GM21825 (cell line): ENCODE data around the gene FAF1.
"Not testable (repeated sequence)": the region's sequence is repeated elsewhere in the genome, so short reads cannot be mapped to it uniquely, and the experiment has no call there.

Source experiments
- ATAC-seq: cut with Tn5 transposase; IDR thresholded peaks from one replicate; pipeline ENCODE4 v1.9.1; 2021; ENCODE audit warnings: mild to moderate bottlenecking, moderate library complexity; ENCODE audit not compliant: unreplicated experiment

The FAF1 gene

DNA sequence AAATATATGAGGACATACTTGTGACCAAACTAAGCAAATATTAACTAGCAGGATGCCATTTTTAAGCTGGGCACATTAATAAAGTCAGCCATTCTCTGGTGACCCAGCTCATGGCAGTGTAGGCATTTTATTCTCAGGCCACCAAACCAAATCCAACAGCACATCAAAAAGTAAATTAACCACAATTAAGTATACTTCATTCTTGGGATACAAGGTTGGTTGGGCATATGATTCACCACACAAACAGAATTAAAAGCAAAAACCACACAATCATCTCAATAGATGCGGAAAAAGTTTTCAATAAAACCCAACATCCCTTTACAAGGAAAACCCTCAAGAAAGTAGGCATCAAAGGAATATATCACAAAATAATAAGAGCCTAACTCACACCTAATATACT is 101.3 kb downstream of the FAF1 start:
- no peak for ATAC-seq

DNA sequence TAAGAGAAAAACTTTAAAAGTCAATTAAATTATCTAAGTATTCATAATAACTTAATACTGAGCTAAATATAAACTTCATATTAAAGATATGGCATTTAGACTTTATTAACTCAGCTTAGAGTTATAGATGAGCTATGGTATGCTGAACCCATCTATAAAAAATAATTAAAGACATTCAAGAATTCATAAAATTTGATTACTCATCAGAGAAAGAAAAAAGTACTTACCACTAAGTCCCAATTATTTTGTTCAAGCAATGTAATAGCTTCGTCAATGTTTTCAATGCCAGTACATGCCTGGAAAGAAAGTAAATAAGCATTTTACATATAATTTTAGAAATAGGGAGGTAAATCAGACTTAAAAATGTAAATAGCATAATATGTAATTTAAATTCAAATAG is 102.4 kb downstream of the FAF1 start:
- ATAC-seq, result no peak

DNA sequence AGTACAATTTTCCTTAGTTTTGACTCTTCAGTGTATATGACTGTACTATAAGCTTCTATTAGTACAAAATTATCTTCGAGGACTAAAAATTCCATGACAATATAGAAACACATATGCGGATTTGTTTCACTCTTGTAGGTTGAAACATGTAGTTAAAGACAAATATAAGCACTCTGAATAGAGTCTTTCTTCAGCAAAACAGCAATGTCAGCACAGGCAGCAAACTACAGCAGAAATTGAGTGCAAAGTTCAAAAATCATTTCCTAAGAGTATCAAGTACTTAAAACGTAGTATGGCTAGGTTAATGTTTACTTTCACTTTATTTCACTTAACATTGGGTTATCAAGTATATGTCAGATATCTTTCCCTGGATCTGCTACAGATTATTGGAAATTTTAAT is 106.7 kb downstream of the FAF1 start:
- ATAC-seq, result no peak

DNA sequence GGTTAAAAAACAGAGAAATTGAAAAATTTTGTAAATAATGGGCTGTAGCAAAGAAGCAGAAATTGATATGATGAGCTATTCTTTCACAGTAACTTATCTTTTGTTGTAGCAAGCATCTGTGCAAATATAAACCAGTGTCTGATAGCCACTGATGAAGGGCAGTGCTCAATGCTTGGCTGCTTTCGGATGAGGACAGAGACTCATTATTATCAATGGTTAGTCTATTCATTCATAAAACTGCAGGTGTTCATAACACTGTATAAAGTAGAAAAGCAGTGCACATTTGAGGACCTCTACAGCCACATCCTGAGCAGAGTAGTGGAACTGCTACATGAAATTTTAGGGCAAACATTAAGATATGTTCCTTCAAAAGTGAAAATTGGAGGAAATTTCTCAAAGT is 107.2 kb downstream of the FAF1 start:
- ATAC-seq, result no peak

DNA sequence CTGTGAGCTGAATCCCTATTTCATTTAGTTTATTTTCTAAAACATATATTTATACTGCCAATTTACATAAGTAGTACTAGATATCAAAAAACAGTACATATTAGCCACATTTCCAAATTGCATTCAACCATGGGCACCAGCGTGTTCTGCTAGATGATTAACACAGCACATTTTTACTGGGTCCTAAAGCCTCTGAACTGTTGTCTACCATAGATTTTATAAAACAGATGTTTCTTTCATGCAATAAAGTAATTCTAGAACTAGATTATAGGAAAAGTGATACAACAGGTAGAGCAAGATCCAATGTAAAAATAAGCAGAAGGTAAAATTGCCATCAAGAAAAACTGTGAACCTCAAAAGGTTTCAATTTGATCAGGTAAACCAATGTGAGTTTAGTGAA is 108.6 kb downstream of the FAF1 start:
- no peak for ATAC-seq

DNA sequence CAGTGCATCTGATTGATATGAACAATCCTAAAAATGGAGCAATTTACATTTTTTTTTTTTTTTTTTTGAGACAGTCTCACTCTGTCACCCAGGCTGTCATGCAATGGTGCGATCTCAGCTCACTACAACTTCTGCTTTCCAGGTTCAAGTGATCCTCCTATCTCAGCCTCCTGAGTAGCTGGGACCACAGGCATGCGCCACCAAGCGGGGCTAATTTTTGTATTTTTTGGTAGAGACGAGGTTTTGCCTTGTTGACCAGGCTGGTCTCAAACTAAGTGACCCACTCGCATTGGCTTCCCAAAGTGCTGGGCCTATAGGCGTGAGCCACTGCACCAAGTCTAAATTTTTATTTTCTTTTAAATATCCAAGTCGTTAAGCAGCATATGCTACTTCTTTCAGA is 109.0 kb downstream of the FAF1 start:
- no peak for ATAC-seq

DNA sequence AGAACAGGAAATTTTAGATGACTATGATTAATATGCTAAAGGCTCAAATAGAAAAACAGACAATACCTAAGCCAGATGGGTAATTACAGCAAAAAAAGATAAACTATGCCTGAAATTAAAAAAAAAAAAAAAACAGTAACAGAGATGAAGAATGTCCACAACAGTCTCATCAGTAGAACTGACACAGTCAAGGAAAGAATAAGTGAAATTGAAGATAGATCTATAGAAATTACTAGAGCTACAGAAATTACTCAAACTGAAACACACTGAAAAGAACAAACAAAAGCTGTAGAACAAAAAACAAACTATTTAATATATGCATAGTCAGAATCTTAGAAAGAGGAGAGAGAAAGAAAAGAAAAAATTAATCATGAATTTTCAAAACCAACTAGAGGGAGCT is 112.8 kb downstream of the FAF1 start:
- no peak for ATAC-seq

DNA sequence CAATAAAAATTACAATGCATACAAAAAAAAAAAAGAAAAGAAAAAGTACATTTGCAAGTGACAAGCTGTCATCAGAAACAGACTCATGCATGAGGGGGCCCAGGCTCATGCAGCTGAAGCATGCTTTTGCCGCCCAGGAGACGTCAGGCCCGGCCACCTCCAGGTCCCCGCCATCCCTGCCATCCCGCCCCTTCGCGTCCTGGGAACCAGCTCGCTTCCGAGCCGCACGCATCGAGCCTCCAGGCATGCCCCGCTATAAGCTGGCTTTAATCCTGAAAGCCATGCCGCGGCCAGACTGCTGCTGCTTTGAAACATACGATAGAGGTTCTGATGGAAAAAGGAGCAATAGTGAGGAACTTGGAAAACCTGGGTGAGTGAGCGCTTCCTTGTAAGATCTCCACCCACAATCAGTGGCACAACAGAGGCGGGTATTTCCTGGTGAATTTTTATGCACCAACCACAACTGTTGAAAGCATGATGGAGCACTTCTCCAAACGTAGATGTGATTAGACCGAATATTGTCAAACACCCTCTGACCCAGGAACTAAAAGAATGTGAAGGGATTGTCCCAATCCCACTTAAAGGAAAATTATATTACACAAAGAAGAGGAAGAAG is 113.7 kb downstream of the FAF1 start:
- ATAC-seq, result no peak

DNA sequence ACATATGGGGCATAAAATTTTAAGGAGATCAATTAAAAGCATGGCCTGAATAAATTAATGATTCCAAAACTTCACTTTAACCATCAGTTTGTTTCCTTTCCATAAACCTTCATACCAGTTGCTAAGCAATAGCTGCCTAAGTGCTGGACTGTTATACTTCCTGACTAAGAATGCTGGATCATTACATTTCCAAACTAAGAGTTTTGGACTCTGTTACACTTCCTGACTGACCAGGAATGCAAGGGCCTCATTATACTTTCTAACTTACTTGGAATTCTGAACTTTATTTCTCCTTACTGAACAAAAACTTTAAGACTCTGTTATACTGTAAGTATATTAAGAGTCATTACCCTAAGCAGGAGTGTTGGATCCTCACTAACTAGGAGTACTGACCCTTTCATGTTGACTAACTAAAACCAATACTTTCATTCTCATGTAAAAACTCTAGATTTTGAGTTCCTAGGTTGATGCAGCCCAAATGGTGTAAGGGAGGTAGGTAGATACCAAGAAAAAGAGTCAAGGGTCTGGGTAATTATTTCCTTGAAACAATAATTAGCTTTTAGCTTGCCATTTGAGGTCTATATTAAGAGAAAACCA is 118.2 kb downstream of the FAF1 start:
- no peak for ATAC-seq

DNA sequence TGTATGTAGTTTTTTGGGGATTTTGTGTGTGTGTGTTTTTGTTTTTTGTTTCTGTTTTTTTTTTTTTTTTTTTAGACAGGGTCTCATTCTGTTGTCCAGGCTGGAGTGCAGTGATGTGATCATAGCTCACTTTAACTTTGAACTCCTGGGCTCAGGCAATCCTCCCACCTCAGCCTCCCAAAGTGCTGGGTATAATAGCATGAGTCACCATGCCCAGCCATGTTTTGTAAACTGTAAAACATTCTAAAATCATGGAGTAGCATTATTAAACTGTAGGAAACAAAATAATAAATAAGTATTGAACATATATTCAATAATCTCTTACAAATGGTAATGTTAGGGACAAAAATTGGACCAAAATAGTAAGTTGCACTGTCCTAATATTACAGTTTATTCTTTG is 124.0 kb downstream of the FAF1 start:
- ATAC-seq, result no peak

DNA sequence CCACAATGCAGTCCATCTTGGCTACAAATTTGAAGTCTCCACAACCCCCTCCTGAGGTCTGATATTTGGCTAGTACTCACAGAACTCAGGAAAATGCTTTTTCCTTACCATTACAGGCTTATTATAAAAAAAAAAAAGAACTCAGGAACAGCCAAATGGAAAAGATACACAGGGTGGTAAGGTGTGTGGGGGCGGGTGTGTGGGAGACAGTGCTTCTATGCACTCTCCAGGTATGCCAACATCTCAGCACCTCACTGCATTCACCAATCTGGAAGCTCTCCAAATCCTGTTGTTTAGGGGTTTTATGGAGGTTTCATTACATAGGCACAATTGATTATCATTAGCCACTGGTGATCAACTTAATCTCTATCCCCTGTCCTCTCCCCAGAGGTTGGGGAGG is 126.9 kb downstream of the FAF1 start:
- no peak for ATAC-seq

DNA sequence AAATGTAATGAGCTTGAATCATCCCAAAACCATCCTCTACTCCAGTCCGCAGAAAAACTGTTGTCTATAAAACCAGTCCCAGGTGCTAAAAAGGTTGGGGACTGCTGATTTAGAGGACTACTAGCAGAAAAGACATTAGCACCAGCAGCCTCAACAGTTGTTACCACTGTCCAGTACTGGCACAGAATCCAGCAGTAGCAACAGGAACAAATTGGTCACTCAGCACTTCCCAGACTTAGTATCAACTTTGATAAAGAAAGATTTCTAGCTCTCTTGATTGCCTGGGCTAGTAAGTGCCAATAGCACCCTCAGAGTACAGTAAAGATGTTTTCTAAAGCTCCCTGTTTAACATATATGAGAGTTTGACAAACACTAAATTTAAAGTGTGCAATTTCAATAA is 127.9 kb downstream of the FAF1 start:
- ATAC-seq, result no peak

DNA sequence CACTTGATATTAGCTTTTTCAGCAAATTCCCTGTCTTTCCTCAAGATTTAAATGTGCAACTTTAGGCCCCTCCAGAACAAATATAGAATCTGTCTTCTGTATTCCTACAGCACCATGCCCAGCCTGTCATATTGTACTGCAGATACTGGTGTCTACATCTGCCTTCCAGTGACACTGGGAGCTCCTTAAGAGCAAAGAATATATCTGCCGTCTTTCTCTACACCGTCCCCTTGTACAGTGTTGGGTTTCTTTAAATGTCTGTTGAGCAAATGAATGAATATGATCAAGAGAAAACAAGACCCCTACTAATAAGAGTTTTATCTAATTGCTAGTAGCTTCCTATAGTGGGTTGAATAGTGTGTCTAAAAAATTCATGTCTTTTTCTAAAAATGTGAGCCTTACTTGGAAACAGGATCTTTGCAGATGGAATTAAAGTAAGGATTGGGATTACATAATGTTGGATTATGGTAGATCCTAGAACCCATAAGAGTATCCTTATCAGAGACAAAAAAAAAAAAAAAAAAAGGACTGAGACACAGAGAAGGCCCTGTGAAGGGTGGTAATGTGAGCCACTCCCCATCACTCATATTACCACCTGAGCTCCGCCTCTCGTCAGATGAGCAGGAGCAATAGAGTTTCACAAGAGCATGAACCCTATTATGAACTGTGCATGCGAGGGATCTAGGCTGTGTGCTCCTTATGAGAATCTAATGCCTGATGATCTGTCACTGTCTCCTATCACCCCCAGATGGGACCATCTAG is 128.6 kb downstream of the FAF1 start:
- no peak for ATAC-seq

DNA sequence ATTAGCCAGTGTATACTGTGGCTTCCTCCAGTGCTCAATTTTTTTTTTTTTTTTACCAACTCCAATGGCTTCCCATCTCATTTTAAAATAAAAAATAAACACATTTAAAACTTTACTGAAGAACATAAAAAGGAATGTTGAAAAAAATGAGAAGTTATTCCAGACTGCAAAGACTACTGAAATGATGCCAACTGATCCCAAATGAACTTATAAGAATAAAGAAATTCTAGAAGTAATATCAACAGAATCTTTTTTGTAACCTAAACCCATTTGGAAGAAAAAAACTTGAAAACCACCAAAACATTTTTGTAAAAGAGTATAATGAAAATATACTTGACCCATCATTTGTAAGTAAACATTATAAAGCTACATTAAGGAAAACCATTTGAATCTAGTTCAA is 129.4 kb downstream of the FAF1 start:
- no peak for ATAC-seq

DNA sequence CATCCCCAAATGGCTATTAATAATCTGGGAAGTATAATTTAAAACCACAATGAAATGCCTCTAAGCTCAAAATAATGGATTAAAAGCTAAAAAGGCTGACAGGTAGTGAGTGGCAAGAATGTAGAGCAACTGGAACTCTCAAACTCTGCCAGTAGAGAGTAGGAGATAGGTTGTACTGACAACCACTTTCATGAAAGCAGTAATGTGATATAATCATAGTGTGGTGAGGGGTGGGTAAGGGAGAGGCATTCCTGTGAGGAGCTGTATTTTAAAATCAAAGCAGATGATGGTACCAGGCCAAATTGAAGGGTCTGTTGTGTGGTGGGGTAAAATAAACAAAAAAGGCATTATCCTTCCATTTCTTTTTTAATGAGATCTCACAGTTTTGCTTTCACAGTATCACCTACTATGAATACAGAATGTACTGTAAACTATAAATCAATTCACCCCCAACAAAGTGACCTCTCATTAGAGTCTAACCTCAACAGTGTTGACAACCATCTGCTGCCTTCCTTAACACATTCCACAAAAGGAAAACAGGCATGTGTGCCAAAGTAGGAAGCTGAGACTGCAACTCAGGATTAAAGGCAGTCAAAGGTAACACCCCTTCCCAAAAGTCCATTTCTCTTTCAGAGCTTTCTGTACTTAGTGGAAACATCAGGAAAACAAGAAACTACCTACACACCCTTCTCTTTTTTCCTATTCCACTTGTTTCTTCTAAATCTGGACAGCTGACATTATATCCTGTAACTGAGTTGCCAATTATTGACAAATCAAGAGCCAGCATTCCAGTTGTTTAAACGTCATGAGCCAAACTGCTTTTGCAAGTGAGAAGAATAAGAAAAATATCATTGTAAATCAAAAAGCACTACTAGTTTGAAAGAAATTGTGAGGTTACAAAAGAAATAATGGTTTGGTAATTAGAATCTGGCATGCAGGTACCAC is 130.8 kb downstream of the FAF1 start:
- no peak for ATAC-seq

DNA sequence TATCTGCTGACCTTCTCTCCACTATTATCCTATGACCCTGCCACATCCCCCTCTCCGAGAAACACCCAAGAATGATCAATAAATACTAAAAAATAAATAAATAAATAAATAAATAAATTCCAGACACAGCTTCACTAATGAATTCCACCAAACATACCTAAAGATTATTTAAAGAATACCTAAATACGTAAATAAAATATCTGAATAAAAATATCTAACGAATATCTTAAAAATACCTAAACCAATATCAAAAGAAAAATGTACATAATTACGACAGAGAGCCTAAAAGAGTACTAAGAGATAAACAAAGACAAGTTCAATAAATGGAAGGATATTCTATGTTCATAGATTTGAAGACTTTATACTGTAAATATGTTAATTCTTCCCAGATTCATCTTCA is 132.5 kb downstream of the FAF1 start:
- no peak for ATAC-seq

DNA sequence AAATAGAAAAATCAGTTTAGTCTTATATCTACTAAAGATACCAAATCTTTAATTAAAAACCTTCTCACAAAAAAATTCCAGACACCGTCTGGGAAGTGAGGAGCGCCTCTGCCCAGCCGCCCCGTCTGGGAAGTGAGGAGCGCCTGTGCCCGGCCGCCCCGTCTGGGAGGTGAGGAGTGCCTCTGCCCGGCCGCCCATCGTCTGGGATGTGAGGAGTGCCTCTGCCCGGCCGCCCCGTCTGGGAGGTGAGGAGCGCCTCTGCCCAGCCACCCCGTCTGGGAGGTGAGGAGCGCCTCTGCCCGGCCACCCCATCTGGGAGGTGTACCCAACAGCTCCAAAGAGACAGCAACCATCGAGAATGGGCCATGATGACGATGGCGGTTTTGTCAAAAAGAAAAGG is 133.3 kb downstream of the FAF1 start:
- not testable (repeated sequence) for ATAC-seq

DNA sequence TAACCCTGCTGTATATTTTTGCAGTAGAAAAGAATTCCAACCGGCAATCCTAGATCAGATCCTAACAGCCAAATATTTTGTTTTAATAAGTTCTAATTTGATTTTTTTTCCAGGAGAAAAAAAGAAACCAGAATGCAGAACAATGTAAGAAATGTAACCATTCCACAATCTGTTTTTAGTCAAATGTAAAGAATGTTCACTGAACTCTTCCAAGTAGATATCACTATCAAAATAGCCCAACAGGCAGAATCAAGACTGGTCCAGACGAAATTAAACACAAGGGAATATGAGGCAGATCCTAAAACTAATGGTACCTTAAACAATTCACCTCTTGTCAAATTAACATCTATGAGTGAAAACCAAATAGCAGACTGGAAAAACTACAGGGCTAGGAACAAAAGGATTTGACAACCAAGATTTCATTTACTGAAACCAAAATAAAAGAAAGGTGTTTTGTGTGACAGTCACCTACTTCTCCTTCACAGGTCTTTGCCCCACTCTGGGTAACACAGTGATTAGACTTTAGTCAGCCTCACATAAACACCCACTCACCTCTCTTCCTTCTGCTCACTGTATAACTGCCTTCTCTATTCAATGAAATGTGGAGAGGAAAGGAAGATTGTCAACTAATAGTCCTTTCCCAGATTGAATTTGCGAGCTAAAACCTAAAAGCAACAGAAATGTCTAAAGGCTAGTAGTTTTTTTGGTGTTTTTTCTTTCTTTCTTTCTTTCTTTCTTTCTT is 137.9 kb downstream of the FAF1 start:
- no peak for ATAC-seq

DNA sequence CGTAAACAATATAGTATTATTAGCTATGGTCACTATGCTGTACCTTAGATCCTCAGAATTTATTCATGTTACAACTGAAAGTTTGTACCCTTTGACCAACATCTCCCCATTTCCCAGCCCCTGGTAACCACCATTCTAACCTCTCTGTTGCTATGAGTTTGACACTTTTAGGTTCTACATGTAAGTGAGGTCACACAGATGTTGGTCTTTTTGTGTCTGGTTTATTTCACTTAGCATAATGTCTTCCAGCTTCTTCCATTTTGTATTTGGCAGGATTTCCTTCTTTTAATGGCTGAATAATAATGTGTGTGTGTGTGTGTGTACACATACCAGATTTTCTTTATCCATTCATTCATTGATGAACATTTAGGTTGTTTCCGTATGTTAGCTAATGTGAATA is 139.5 kb downstream of the FAF1 start:
- no peak for ATAC-seq

DNA sequence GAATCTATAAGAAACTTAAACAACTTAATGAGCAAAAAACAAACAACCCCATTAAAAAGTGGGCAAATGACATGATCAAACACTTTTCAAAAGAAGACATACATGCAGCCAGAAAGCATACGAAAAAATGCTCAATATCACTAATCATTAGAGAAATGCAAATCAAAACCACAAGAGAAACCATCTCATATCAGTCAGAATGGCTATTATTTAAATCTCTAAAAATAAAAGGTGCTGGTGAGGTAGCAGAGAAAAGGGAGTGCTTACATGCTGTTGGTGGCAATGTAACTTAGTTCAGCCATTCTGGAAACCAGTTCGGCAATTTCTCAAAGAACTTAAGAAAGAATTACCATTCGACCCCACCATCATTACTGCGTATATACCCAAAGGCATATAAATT is 147.7 kb downstream of the FAF1 start:
- ATAC-seq, result no peak

DNA sequence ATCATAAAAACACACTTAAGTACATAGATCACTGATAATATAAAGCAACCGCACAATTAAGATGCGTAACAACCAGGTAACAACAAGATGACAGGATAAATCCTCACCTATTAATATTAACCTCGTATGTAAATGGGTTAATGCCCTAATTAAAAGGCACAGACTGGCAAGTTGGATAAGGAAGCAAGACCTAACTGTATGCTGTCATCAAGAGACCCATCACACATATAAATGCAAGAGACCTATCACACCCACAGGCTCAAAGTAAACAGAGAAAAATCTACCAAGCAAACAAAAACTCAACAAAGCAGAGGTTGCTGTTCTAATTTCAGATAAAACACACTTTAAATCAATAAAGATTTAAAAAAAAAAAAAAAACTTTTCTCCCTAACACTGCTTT is 151.8 kb downstream of the FAF1 start:
- no peak for ATAC-seq
